ENCODE data around the gene ARID1B.

Gene ARID1B

DNA sequence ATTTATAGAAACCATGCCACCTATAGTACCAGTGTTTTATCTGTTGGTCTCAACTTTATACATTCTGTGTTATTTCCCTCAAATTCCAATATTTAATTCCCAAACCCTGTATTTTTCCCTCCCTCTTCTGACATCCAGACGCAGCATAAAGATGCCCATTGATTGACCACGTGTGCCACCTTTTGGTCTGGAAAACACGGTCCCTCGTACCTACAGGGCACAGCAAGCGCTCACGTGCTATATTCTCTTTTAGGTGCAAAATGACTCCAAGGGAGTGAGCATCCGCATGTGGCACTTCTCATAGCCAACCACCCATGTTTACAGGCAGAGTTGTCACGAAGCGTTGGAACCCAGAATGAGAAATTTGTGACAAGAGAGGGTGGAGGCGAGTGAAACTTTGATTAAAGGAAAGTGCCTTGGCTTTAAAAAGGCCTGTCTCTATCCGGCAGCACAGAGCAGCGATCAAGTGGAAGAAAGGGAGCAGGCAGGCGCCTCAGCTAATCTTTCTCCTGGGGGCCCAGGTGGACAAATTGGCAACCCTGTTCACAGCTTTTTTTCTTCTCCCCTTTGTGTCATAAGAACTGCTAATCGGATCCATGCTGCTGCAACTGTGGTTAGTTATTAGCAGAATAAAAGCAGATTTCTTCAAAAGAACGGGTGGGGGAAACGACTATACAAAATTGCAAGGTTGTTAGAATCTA, 320.2 kb downstream of the ARID1B start:
- no peak for DNase-seq (ENCODE audit: low spot score)
- Histone ChIP-seq H3K9me3 (replicated peaks in 1 of 2; ENCODE audit: control insufficient read depth in 2 of 2, insufficient read depth in 1 of 2, low read depth in 1 of 2, low read length in 2 of 2) (no peaks in the 10 kb centered on the region), H3K4me1 (ENCODE audit: control insufficient read depth in 2 of 2, insufficient read depth in 1 of 2, low read depth in 1 of 2, low read length in 2 of 2) (peaks cover 2 to 22% of the 10 kb centered on the region in 2 donors), H3K9ac (ENCODE audit: low read depth, low read length, poor library complexity) (no peak overlapping the region), H2BK12ac (ENCODE audit: low read length) (peak overlapping the region; percentile 18), H3K23ac (ENCODE audit: low read depth, low read length, poor library complexity) (no peak overlapping the region), H2BK120ac (ENCODE audit: low read depth, low read length) (no peak overlapping the region), H2BK5ac (ENCODE audit: low read length) (no peak overlapping the region), H2AFZ (ENCODE audit: low read length) (no peak overlapping the region), H4K8ac (ENCODE audit: low read depth, low read length) (no peak overlapping the region), H3K18ac (ENCODE audit: low read length) (peak overlapping the region; percentile 6), H2AK5ac (ENCODE audit: low read depth, low read length) (no peak overlapping the region), H2BK15ac (ENCODE audit: low read length) (no peak overlapping the region), H3K27ac (replicated peaks; ENCODE audit: low read length) (peak overlapping the region; percentile 52), H3K36me3 (replicated peaks in 1 of 2; ENCODE audit: control insufficient read depth in 2 of 2, insufficient read depth in 2 of 2, low read length in 2 of 2) (peaks cover 0 to 8% of the 10 kb centered on the region in 2 donors), H3K79me1 (ENCODE audit: low read depth, low read length) (no peaks in the 10 kb centered on the region), H3K27me3 (ENCODE audit: control insufficient read depth in 3 of 3, insufficient read depth in 3 of 3, low read depth in 1 of 3, low read length in 3 of 3) (no peaks in the 10 kb centered on the region), H3K14ac (ENCODE audit: low read length) (no peak overlapping the region), H4K91ac (ENCODE audit: low read depth, low read length, poor library complexity) (no peak overlapping the region), H3K4ac (ENCODE audit: low read length) (no peak overlapping the region), H3K4me2 (ENCODE audit: insufficient read depth, low read length, poor library complexity, severe bottlenecking) (peak overlapping the region; percentile 21), H3K4me3 (ENCODE audit: low read length in 2 of 2) (no peak overlapping the region)
- WGBS, 2 donors (ENCODE audit: extremely low coverage in 2 of 2, insufficient read length in 2 of 2, insufficient replicate concordance in 1 of 2) = no CpG with 5 or more reads among the region's 16 CpGs

DNA sequence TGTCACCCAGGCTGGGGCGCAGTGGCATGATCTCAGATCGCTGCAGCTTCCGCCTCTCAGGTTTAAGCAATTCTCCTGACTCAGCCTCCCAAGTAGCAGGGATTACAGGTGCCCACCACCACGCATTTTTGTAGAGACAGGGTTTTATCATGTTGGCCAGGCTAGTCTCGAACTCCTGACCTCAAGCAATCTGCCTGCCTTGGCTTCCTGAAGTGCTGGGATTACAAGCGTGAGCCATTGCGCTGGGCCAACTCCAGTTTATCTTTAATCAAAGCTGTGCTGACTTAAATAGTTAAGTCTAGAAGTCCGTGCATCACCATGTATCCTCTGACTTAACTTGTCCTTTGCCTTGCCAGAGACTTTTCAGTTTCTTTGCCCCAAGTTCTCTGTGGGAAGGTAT, 321.8 kb downstream of the ARID1B start:
- Histone ChIP-seq H4K8ac (ENCODE audit: low read depth, low read length) (no peak overlapping the region), H3K27ac (replicated peaks; ENCODE audit: low read length) (no peak overlapping the region), H3K4me2 (ENCODE audit: insufficient read depth, low read length, poor library complexity, severe bottlenecking) (no peak overlapping the region), H2BK15ac (ENCODE audit: low read length) (no peak overlapping the region), H3K36me3 (replicated peaks in 1 of 2; ENCODE audit: control insufficient read depth in 2 of 2, insufficient read depth in 2 of 2, low read length in 2 of 2) (peaks cover 0 to 4% of the 10 kb centered on the region in 2 donors), H3K23ac (ENCODE audit: low read depth, low read length, poor library complexity) (no peak overlapping the region), H2AFZ (ENCODE audit: low read length) (no peak overlapping the region), H3K4ac (ENCODE audit: low read length) (no peak overlapping the region), H3K4me3 (ENCODE audit: low read length in 2 of 2) (no peak overlapping the region), H2AK5ac (ENCODE audit: low read depth, low read length) (no peak overlapping the region), H2BK5ac (ENCODE audit: low read length) (no peak overlapping the region), H2BK12ac (ENCODE audit: low read length) (no peak overlapping the region), H3K9me3 (replicated peaks in 1 of 2; ENCODE audit: control insufficient read depth in 2 of 2, insufficient read depth in 1 of 2, low read depth in 1 of 2, low read length in 2 of 2) (no peaks in the 10 kb centered on the region), H3K9ac (ENCODE audit: low read depth, low read length, poor library complexity) (no peak overlapping the region), H2BK120ac (ENCODE audit: low read depth, low read length) (no peak overlapping the region), H3K79me1 (ENCODE audit: low read depth, low read length) (no peaks in the 10 kb centered on the region), H3K14ac (ENCODE audit: low read length) (no peak overlapping the region), H3K4me1 (ENCODE audit: control insufficient read depth in 2 of 2, insufficient read depth in 1 of 2, low read depth in 1 of 2, low read length in 2 of 2) (peaks cover 2 to 20% of the 10 kb centered on the region in 2 donors), H3K18ac (ENCODE audit: low read length) (no peak overlapping the region), H3K27me3 (ENCODE audit: control insufficient read depth in 3 of 3, insufficient read depth in 3 of 3, low read depth in 1 of 3, low read length in 3 of 3) (no peaks in the 10 kb centered on the region), H4K91ac (ENCODE audit: low read depth, low read length, poor library complexity) (no peak overlapping the region)
- DNase-seq (ENCODE audit: low spot score) = no peak
- WGBS, 2 donors (ENCODE audit: extremely low coverage in 2 of 2, insufficient read length in 2 of 2, insufficient replicate concordance in 1 of 2) = no CpG with 5 or more reads among the region's 8 CpGs

DNA sequence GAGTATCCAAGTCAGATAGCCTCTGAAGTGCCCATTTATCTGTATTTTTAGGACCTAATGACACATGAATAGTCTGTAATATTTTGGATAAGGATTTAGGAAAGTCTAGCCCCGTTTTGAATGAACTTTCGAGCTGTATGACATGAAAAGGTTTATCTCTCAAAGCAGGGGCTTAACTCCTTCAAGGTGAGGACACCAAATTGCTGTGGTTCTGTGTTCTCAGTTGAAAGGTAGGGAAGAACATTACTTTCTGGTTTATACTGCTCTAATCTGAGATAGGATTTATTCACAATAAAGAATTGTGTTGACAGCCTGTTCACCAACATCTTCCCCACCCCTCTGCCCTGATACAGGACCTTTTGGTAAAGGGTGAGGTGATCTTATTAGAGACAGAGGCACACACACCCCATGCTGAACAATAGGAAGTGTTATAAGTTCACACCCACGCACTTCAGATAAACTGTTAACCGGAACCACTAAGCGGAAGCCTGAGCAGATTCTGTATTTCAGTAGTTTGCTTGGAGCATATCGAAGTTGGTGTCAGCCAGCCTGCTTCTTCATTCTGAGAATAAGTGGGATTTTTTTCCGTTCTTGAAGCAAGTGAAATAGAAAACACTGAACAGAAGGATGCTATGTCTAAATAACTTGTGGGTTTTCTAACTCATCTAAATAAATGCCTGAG, 322.9 kb downstream of the ARID1B start:
- no peak overlapping the region for H3K23ac ChIP-seq (ENCODE audit: low read depth, low read length, poor library complexity)
- no CpG with 5 or more reads among the region's 7 CpGs for WGBS, 2 donors (ENCODE audit: extremely low coverage in 2 of 2, insufficient read length in 2 of 2, insufficient replicate concordance in 1 of 2)
- H3K9me3 ChIP-seq (replicated peaks in 1 of 2; ENCODE audit: control insufficient read depth in 2 of 2, insufficient read depth in 1 of 2, low read depth in 1 of 2, low read length in 2 of 2) = peaks cover 0 to 2% of the 10 kb centered on the region in 2 donors
- no peak overlapping the region for H3K27ac ChIP-seq (replicated peaks; ENCODE audit: low read length)
- H2AK5ac ChIP-seq (ENCODE audit: low read depth, low read length) = no peak overlapping the region
- no peak overlapping the region for H2BK12ac ChIP-seq (ENCODE audit: low read length)
- H3K18ac ChIP-seq (ENCODE audit: low read length) = no peak overlapping the region
- peaks cover 0 to 8% of the 10 kb centered on the region in 2 donors for H3K36me3 ChIP-seq (replicated peaks in 1 of 2; ENCODE audit: control insufficient read depth in 2 of 2, insufficient read depth in 2 of 2, low read length in 2 of 2)
- H3K14ac ChIP-seq (ENCODE audit: low read length) = no peak overlapping the region
- H4K8ac ChIP-seq (ENCODE audit: low read depth, low read length) = no peak overlapping the region
- H3K4me3 ChIP-seq (ENCODE audit: low read length in 2 of 2) = no peak overlapping the region
- H4K91ac ChIP-seq (ENCODE audit: low read depth, low read length, poor library complexity) = no peak overlapping the region
- no peaks in the 10 kb centered on the region for H3K79me1 ChIP-seq (ENCODE audit: low read depth, low read length)
- H3K9ac ChIP-seq (ENCODE audit: low read depth, low read length, poor library complexity) = no peak overlapping the region
- H3K4me1 ChIP-seq (ENCODE audit: control insufficient read depth in 2 of 2, insufficient read depth in 1 of 2, low read depth in 1 of 2, low read length in 2 of 2) = peaks cover 2 to 15% of the 10 kb centered on the region in 2 donors
- H2BK15ac ChIP-seq (ENCODE audit: low read length) = no peak overlapping the region
- no peaks in the 10 kb centered on the region for H3K27me3 ChIP-seq (ENCODE audit: control insufficient read depth in 3 of 3, insufficient read depth in 3 of 3, low read depth in 1 of 3, low read length in 3 of 3)
- no peak overlapping the region for H3K4me2 ChIP-seq (ENCODE audit: insufficient read depth, low read length, poor library complexity, severe bottlenecking)
- H2AFZ ChIP-seq (ENCODE audit: low read length) = no peak overlapping the region
- H2BK120ac ChIP-seq (ENCODE audit: low read depth, low read length) = no peak overlapping the region
- H2BK5ac ChIP-seq (ENCODE audit: low read length) = no peak overlapping the region
- DNase-seq (ENCODE audit: low spot score) = no peak
- no peak overlapping the region for H3K4ac ChIP-seq (ENCODE audit: low read length)

DNA sequence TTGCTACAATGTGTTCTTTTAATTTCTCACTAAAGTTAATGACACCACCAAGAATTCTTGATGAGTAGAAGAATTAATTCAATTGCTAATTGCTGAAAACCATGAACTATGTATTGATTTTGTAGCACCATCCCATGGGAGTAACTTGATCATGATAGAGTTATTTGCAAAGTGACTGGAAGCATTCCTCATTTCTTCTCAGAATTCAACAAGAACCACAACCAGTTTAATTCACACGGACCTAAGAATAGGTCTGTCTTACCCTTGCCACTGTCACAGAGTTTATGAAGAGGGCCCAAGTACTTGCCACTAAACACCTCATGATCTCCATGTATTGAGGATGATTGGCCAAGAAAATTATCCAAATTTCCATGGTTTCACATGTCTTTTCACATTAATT, 324.0 kb downstream of the ARID1B start:
- H3K4me3 ChIP-seq (ENCODE audit: low read length in 2 of 2) = no peak overlapping the region
- H3K4me2 ChIP-seq (ENCODE audit: insufficient read depth, low read length, poor library complexity, severe bottlenecking) = no peak overlapping the region
- H3K23ac ChIP-seq (ENCODE audit: low read depth, low read length, poor library complexity) = no peak overlapping the region
- DNase-seq (ENCODE audit: low spot score) = no peak
- H3K79me1 ChIP-seq (ENCODE audit: low read depth, low read length) = no peaks in the 10 kb centered on the region
- H3K14ac ChIP-seq (ENCODE audit: low read length) = no peak overlapping the region
- H2BK5ac ChIP-seq (ENCODE audit: low read length) = no peak overlapping the region
- H4K8ac ChIP-seq (ENCODE audit: low read depth, low read length) = no peak overlapping the region
- H3K27me3 ChIP-seq (ENCODE audit: control insufficient read depth in 3 of 3, insufficient read depth in 3 of 3, low read depth in 1 of 3, low read length in 3 of 3) = no peaks in the 10 kb centered on the region
- peaks cover 0 to 2% of the 10 kb centered on the region in 2 donors for H3K9me3 ChIP-seq (replicated peaks in 1 of 2; ENCODE audit: control insufficient read depth in 2 of 2, insufficient read depth in 1 of 2, low read depth in 1 of 2, low read length in 2 of 2)
- H2BK120ac ChIP-seq (ENCODE audit: low read depth, low read length) = no peak overlapping the region
- peaks cover 0 to 8% of the 10 kb centered on the region in 2 donors for H3K36me3 ChIP-seq (replicated peaks in 1 of 2; ENCODE audit: control insufficient read depth in 2 of 2, insufficient read depth in 2 of 2, low read length in 2 of 2)
- no peak overlapping the region for H3K9ac ChIP-seq (ENCODE audit: low read depth, low read length, poor library complexity)
- H2AK5ac ChIP-seq (ENCODE audit: low read depth, low read length) = no peak overlapping the region
- H3K4ac ChIP-seq (ENCODE audit: low read length) = no peak overlapping the region
- H3K27ac ChIP-seq (replicated peaks; ENCODE audit: low read length) = no peak overlapping the region
- peaks cover 2 to 16% of the 10 kb centered on the region in 2 donors for H3K4me1 ChIP-seq (ENCODE audit: control insufficient read depth in 2 of 2, insufficient read depth in 1 of 2, low read depth in 1 of 2, low read length in 2 of 2)
- no CpG with 5 or more reads among the region's 1 CpG for WGBS, 2 donors (ENCODE audit: extremely low coverage in 2 of 2, insufficient read length in 2 of 2, insufficient replicate concordance in 1 of 2)
- H2BK12ac ChIP-seq (ENCODE audit: low read length) = no peak overlapping the region
- H3K18ac ChIP-seq (ENCODE audit: low read length) = no peak overlapping the region
- no peak overlapping the region for H2BK15ac ChIP-seq (ENCODE audit: low read length)
- no peak overlapping the region for H4K91ac ChIP-seq (ENCODE audit: low read depth, low read length, poor library complexity)
- no peak overlapping the region for H2AFZ ChIP-seq (ENCODE audit: low read length)
